ENCODE data around the gene RTN4RL2. TPM values are rescaled to one million over a fixed set of nuclear protein-coding genes. Genes with fewer than 3 reads are reported as not detected.

The RTN4RL2 gene
- total and polyA plus RNA-seq, 9 of the 15 experiments (the other 6 are each of a cell fraction or from before 2014, with no cell fraction given): 0.06 to 1.9 (median 0.34) TPM; not detected in 4

GRCh38 chr11:57426929-57427726 lies 33.2 kb upstream of the RTN4RL2 start, which contains the start of gene SLC43A3:
Gene SLC43A3 (minus strand): TSS chr11:57427121. CDS start chr11:57426172, 949 bp downstream.
- ATAC-seq (peak; percentile 85), FAIRE-seq (peak; percentile 49), DNase-seq (ENCODE audit: extremely low read depth in 1 of 4, low spot score in 3 of 4) (peak; percentile 83 to 93 (median 90))
- intact Hi-C loops (cut with micrococcal nuclease) (no loop called here), in situ Hi-C loops (cut with MboI) (no loop called here)
- ChIA-PET POLR2A (interaction anchor here (0.6 to 1.4 kb wide), 7 partner anchors 9 to 114 kb away, joined by 3 to 7 read pairs (median 3); no protein-coding TSS in a partner anchor), CTCF (ENCODE audit: low intra/inter-chr PET ratio) (no interaction called here)
- Histone ChIP-seq H3K9me3 (replicated peaks; ENCODE audit: control insufficient read depth, insufficient read depth, low read depth, low read length) (no peaks in the 10 kb centered on the region), H3K4me1 (replicated peaks in 1 of 2; ENCODE audit: control insufficient read depth in 2 of 2, insufficient read depth in 2 of 2, low read length in 2 of 2) (peaks cover 43 to 59% of the 10 kb centered on the region in 2 experiments), H3K9me1 (ENCODE audit: control insufficient read depth, insufficient read depth, low read length) (peaks cover 7% of the 10 kb centered on the region), H3K9ac (ENCODE audit: insufficient read depth in 1 of 2, low read depth in 2 of 2, low read length in 2 of 2) (peak within 1 kb of the TSS; percentile 96 to 98), H3K79me2 (ENCODE audit: control insufficient read depth, insufficient read depth, low read length) (peaks cover 51% of the 10 kb centered on the region), H3K27ac (ENCODE audit: extremely low read depth, low read depth, low read length) (peak within 1 kb of the TSS; percentile 91), H3K4me2 (ENCODE audit: insufficient read depth, low read length) (peak within 1 kb of the TSS; percentile 90), H3K36me3 (ENCODE audit: control insufficient read depth, insufficient read depth, low read length) (peaks cover 41% of the 10 kb centered on the region), H4K20me1 (replicated peaks; ENCODE audit: control insufficient read depth, insufficient read depth, low read length) (peaks cover 12% of the 10 kb centered on the region; the same call in 1 of the 2 replicates), H3K4me3 (peak within 1 kb of the TSS; percentile 72), H2AFZ (ENCODE audit: low read depth, low read length) (peak within 1 kb of the TSS; percentile 91), H3K27me3 (ENCODE audit: control insufficient read depth in 2 of 2, insufficient read depth in 2 of 2, low read length in 2 of 2) (no peaks in the 10 kb centered on the region)
- TSS peak; percentile 38 for BruUV-seq (replicated peaks)
- WGBS (ENCODE audit: insufficient coverage, low coverage, missing lambda C conversion rate): 8% methylated on average over 19 of the region's 39 CpGs
- TF ChIP-seq FOXM1 (IDR thresholded peaks at IDR 0.05; ENCODE audit: low read depth): no peak
- no peak for TF ChIP-seq FOXM1 (CRISPR knock-in tag; IDR thresholded peaks at IDR 0.05; ENCODE audit: low read depth)
- peak; percentile 60 for TF ChIP-seq SMAD1 (IDR thresholded peaks at IDR 0.05; ENCODE audit: low read depth, low read length, partially characterized antibody)
- TF ChIP-seq XRCC4 (IDR thresholded peaks at IDR 0.05; ENCODE audit: extremely low read depth, insufficient read depth, insufficient read length): no peak
- no peak for TF ChIP-seq ZNF384 (IDR thresholded peaks at IDR 0.05; ENCODE audit: low read depth, low read length)
- no peak for TF ChIP-seq PRDM10 (IDR thresholded peaks at IDR 0.05; ENCODE audit: partially characterized antibody)
- no peak for TF ChIP-seq JUND (IDR thresholded peaks at IDR 0.05; ENCODE audit: borderline replicate concordance, low read depth, low read length)
- no peak for TF ChIP-seq JUND (tag; IDR thresholded peaks at IDR 0.05; ENCODE audit: borderline replicate concordance, low read depth, low read length)
- TF ChIP-seq FOS (IDR thresholded peaks at IDR 0.05; ENCODE audit: extremely low read depth, insufficient read length): no peak
- 0 out of 2 replicates have a peak, but pooled peaks have one; percentile 38 for TF ChIP-seq ETS1 (conservative IDR thresholded peaks at IDR 0.05; ENCODE audit: control insufficient read depth, low read depth, low read length)
- TF ChIP-seq ZNF175 (CRISPR knock-in tag; IDR thresholded peaks at IDR 0.05; ENCODE audit: low read depth): peak; percentile 48
- TF ChIP-seq ZBTB5 (IDR thresholded peaks at IDR 0.05): no peak
- no peak for TF ChIP-seq THAP7 (CRISPR knock-in tag; IDR thresholded peaks at IDR 0.05)
- no peak for TF ChIP-seq CCAR2 (IDR thresholded peaks at IDR 0.05; ENCODE audit: low read depth, low read length)
